ENCODE measurements around the gene THSD7B. TPM values are rescaled to one million over a fixed set of nuclear protein-coding genes. Genes with fewer than 3 reads are reported as not detected.

Gene THSD7B
- total RNA-seq, 1 donor from 2014 or later: 1.2 TPM

- no peaks in the 10 kb centered on the region for H3K4me1 ChIP-seq
- H3K4me2 ChIP-seq: no peak overlapping the region
- no peak overlapping the region for H2AFZ ChIP-seq (replicated peaks)
- Mint-ChIP-seq H3K27ac (no peak overlapping the region), H3K27me3 (ENCODE audit: insufficient read depth, low read depth) (no peaks in the 10 kb centered on the region), H3K9me3 (no peaks in the 10 kb centered on the region), H3K36me3 (no peaks in the 10 kb centered on the region), H3K4me3 (no peak overlapping the region), H3K4me1 (no peaks in the 10 kb centered on the region)
- H3F3A ChIP-seq (ENCODE audit: low read depth): no peaks in the 10 kb centered on the region
- no peaks in the 10 kb centered on the region for H4K20me1 ChIP-seq (ENCODE audit: low read depth)
- no peak for DNase-seq (ENCODE audit: low spot score)
- no peak overlapping the region for H3K9ac ChIP-seq
- no peaks in the 10 kb centered on the region for H3K9me3 ChIP-seq (ENCODE audit: low read depth)
- TF ChIP-seq EZH2 (IDR thresholded peaks at IDR 0.05) (no peak), EZH2phosphoT487 (IDR thresholded peaks at IDR 0.05) (no peak), CTCF (IDR thresholded peaks at IDR 0.05) (no peak)
- no peaks in the 10 kb centered on the region for H3K36me3 ChIP-seq
- H3K27ac ChIP-seq: no peak overlapping the region
- H3K79me2 ChIP-seq (ENCODE audit: low read depth): no peaks in the 10 kb centered on the region
- H3K27me3 ChIP-seq: no peaks in the 10 kb centered on the region
- no peak overlapping the region for H3K4me3 ChIP-seq
Observed at GRCh38 chr2:136828774-136829173, 63.4 kb downstream of the THSD7B start.

GRCh38 chr2:136844546-136844945, 79.2 kb downstream of the THSD7B start:
- no peaks in the 10 kb centered on the region for H3K9me3 Mint-ChIP-seq
- no peaks in the 10 kb centered on the region for H3K27me3 ChIP-seq
- H4K20me1 ChIP-seq (ENCODE audit: low read depth): no peaks in the 10 kb centered on the region
- no peak overlapping the region for H3K27ac Mint-ChIP-seq
- peaks cover 2% of the 10 kb centered on the region for H3K27me3 Mint-ChIP-seq (ENCODE audit: insufficient read depth, low read depth)
- no peaks in the 10 kb centered on the region for H3K36me3 Mint-ChIP-seq
- no peaks in the 10 kb centered on the region for H3K4me1 Mint-ChIP-seq
- no peaks in the 10 kb centered on the region for H3K9me3 ChIP-seq (ENCODE audit: low read depth)
- no peaks in the 10 kb centered on the region for H3K4me1 ChIP-seq
- no peaks in the 10 kb centered on the region for H3F3A ChIP-seq (ENCODE audit: low read depth)
- no peak overlapping the region for H3K4me3 ChIP-seq
- no peak overlapping the region for H3K9ac ChIP-seq
- no peak for DNase-seq (ENCODE audit: low spot score)
- H3K27ac ChIP-seq: no peak overlapping the region
- no peak overlapping the region for H3K4me2 ChIP-seq
- no peak overlapping the region for H2AFZ ChIP-seq (replicated peaks)
- H3K36me3 ChIP-seq: no peaks in the 10 kb centered on the region
- H3K79me2 ChIP-seq (ENCODE audit: low read depth): no peaks in the 10 kb centered on the region
- H3K4me3 Mint-ChIP-seq: no peak overlapping the region
- TF ChIP-seq CTCF (IDR thresholded peaks at IDR 0.05): no peak
- TF ChIP-seq EZH2phosphoT487 (IDR thresholded peaks at IDR 0.05): no peak
- TF ChIP-seq EZH2 (IDR thresholded peaks at IDR 0.05): no peak

- no peaks in the 10 kb centered on the region for H3K4me1 Mint-ChIP-seq
- Histone ChIP-seq H3K4me2 (no peak overlapping the region), H3K9ac (no peak overlapping the region), H3K27ac (no peak overlapping the region), H3K4me1 (no peaks in the 10 kb centered on the region), H2AFZ (replicated peaks) (no peak overlapping the region), H3K79me2 (ENCODE audit: low read depth) (no peaks in the 10 kb centered on the region), H3K36me3 (no peaks in the 10 kb centered on the region), H4K20me1 (ENCODE audit: low read depth) (no peaks in the 10 kb centered on the region), H3K9me3 (ENCODE audit: low read depth) (no peaks in the 10 kb centered on the region), H3K27me3 (no peaks in the 10 kb centered on the region), H3F3A (ENCODE audit: low read depth) (no peaks in the 10 kb centered on the region), H3K4me3 (no peak overlapping the region)
- no peak overlapping the region for H3K4me3 Mint-ChIP-seq
- peaks cover 2% of the 10 kb centered on the region for H3K9me3 Mint-ChIP-seq
- no peaks in the 10 kb centered on the region for H3K36me3 Mint-ChIP-seq
- H3K27me3 Mint-ChIP-seq (ENCODE audit: insufficient read depth, low read depth): peaks cover 4% of the 10 kb centered on the region
- H3K27ac Mint-ChIP-seq: no peak overlapping the region
- no peak for DNase-seq (ENCODE audit: low spot score)
- TF ChIP-seq EZH2 (IDR thresholded peaks at IDR 0.05): no peak
- TF ChIP-seq EZH2phosphoT487 (IDR thresholded peaks at IDR 0.05): no peak
- TF ChIP-seq CTCF (IDR thresholded peaks at IDR 0.05): no peak
Observed at GRCh38 chr2:136858656-136859055, 93.3 kb downstream of the THSD7B start.

Data from neural progenitor cell (in vitro differentiated cells).